SK-N-SH (cell line): Measurements from ENCODE around the gene GPR157. TPM values are rescaled to one million over a fixed set of nuclear protein-coding genes. Genes with fewer than 3 reads are reported as not detected.

Source experiments
- CTCF ChIA-PET: fragments of 300-600, 350-600 bp; formaldehyde crosslinking; extraction: SDS; loops from one replicate; lab custom pipeline; 2021; lab: Yijun Ruan, JAX
- POLR2A ChIA-PET: fragments of 350-600 bp; sonication (Branson Sonifier 250); formaldehyde crosslinking; extraction: SDS; loops from one replicate; lab custom pipeline; 2020; ENCODE audit warnings: antibody characterized with exemption, inconsistent platforms; lab: Yijun Ruan, JAX
- DNase-seq: peaks from one replicate; pipeline ENCODE4 v3.0.0; 2012
- H2AFZ ChIP-seq: fragments of 200-600 bp; sonication (generic); 2 replicates; pipeline ENCODE4 v1.8.1; 2016; ENCODE audit warnings: antibody characterized with exemption, mild to moderate bottlenecking, low read depth
- H3F3A ChIP-seq: fragments of 200-600 bp; sonication (generic); replicated peaks from 2 replicates; pipeline ENCODE3; 2016; ENCODE audit warnings: antibody characterized with exemption, mild to moderate bottlenecking; ENCODE audit not compliant: insufficient read depth
- H3K27ac ChIP-seq, 2 experiments: fragments of 200-500 bp in 1 of 2; fragments of 200-600 bp in 1 of 2; sonication (Bioruptor generic) in 1 of 2; sonication (generic), shearing (Covaris generic) in 1 of 2; 2 replicates each; pipeline versions ENCODE4 v1.5.1 to v1.6.1; 2014 to 2016; ENCODE audit warnings: low read depth in 2 of 2, inconsistent platforms in 1 of 2, low read length in 1 of 2, mild to moderate bottlenecking in 1 of 2, mixed read lengths in 1 of 2
- H3K27me3 ChIP-seq: fragments of 200-600 bp; sonication (generic), shearing (Covaris generic); 2 replicates; pipeline ENCODE4 v1.6.1; 2016; ENCODE audit warnings: mixed run types; ENCODE audit not compliant: insufficient read depth
- H3K36me3 ChIP-seq, 2 experiments: fragments of 200-500 bp in 1 of 2; fragments of 200-600 bp in 1 of 2; sonication (Bioruptor generic) in 1 of 2; sonication (generic) in 1 of 2; replicated peaks in 1 of 2; 2 replicates each; pipeline versions ENCODE3 to v1.5.1; 2014 to 2016; ENCODE audit warnings: low read length in 1 of 2, mild to moderate bottlenecking in 1 of 2; ENCODE audit not compliant: insufficient read depth in 2 of 2, control insufficient read depth in 1 of 2
- H3K4me1 ChIP-seq, 2 experiments: fragments of 200-500 bp in 1 of 2; fragments of 200-600 bp in 1 of 2; sonication (Bioruptor generic) in 1 of 2; sonication (generic), shearing (Covaris generic) in 1 of 2; 2 replicates each; pipeline versions ENCODE4 v1.5.1 to v1.6.1; 2014 to 2016; ENCODE audit warnings: low read depth in 1 of 2, low read length in 1 of 2, mixed run types in 1 of 2; ENCODE audit not compliant: insufficient read depth in 2 of 2, control insufficient read depth in 1 of 2
- H3K4me2 ChIP-seq: fragments of 200-600 bp; sonication (generic), shearing (Covaris generic); 2 replicates; pipeline ENCODE4 v1.6.1; 2017; ENCODE audit warnings: mixed run types
- H3K4me3 ChIP-seq, 2 experiments: fragments of 200-500 bp in 1 of 2; fragments of 200-600 bp in 1 of 2; sonication (Bioruptor generic) in 1 of 2; sonication (generic), shearing (Covaris generic) in 1 of 2; 2 replicates each; pipeline versions ENCODE4 v1.5.1 to v1.8.1; 2014 to 2016; ENCODE audit warnings: low read depth in 2 of 2, inconsistent platforms in 1 of 2, low read length in 1 of 2, mild to moderate bottlenecking in 1 of 2, mixed read lengths in 1 of 2, moderate library complexity in 1 of 2
- H3K79me2 ChIP-seq: fragments of 200-600 bp; sonication (generic); 2 replicates; pipeline ENCODE4 v1.8.1; 2017; ENCODE audit warnings: mild to moderate bottlenecking; ENCODE audit not compliant: insufficient read depth
- H3K9ac ChIP-seq: fragments of 200-600 bp; sonication (generic); 2 replicates; pipeline ENCODE4 v1.6.1; 2017; ENCODE audit warnings: mixed run types
- H3K9me2 ChIP-seq: fragments of 200-600 bp; sonication (generic); 2 replicates; pipeline ENCODE4 v1.6.1; 2017; ENCODE audit warnings: mixed run types
- H3K9me3 ChIP-seq: fragments of 200-600 bp; sonication (generic); 2 replicates; pipeline ENCODE4 v1.6.1; 2017; ENCODE audit warnings: mixed run types, mild to moderate bottlenecking, moderate library complexity
- H4K20me1 ChIP-seq: fragments of 200-600 bp; sonication (generic); 2 replicates; pipeline ENCODE4 v1.6.1; 2017; ENCODE audit warnings: mild to moderate bottlenecking, mixed run types; ENCODE audit not compliant: insufficient read depth
- ELF1 ChIP-seq: IDR thresholded peaks from 2 replicates; pipeline ENCODE4 v1.4.0; 2012
- FOSL2 ChIP-seq: IDR thresholded peaks from 2 replicates; pipeline ENCODE4 v1.4.0; 2012; ENCODE audit warnings: low read depth, mild to moderate bottlenecking, moderate library complexity, borderline replicate concordance
- FOXJ3 ChIP-seq: sonication (generic); formaldehyde crosslinking; IDR thresholded peaks from 2 replicates; pipeline ENCODE4 v1.5.1; 2020; ENCODE audit warnings: mild to moderate bottlenecking, missing genetic modification reagents
- GATA2 ChIP-seq: sonication (generic); formaldehyde crosslinking; IDR thresholded peaks from 2 replicates; pipeline ENCODE4 v1.5.0; 2020; ENCODE audit warnings: mild to moderate bottlenecking, missing genetic modification reagents
- NFIC ChIP-seq: IDR thresholded peaks from 2 replicates; pipeline ENCODE4 v1.4.0; 2012; ENCODE audit warnings: borderline replicate concordance
- NRF1 ChIP-seq: IDR thresholded peaks from 2 replicates; pipeline ENCODE4 v1.6.1; 2012; ENCODE audit warnings: low read depth, mild to moderate bottlenecking, low read length
- RAD21 ChIP-seq: IDR thresholded peaks from 2 replicates; pipeline ENCODE4 v1.6.1; 2012; ENCODE audit warnings: mild to moderate bottlenecking, low read length
- RCOR1 ChIP-seq: fragments of 150-350 bp; IDR thresholded peaks from 2 replicates; pipeline ENCODE4 v1.6.1; 2017; ENCODE audit warnings: antibody characterized with exemption, low read length
- TAF1 ChIP-seq: IDR thresholded peaks from 2 replicates; pipeline ENCODE4 v1.6.1; 2012; ENCODE audit warnings: low read depth, mild to moderate bottlenecking, low read length, moderate library complexity, borderline replicate concordance
- TEAD4 ChIP-seq: IDR thresholded peaks from 2 replicates; pipeline ENCODE4 v1.4.0; 2012; ENCODE audit warnings: mild to moderate bottlenecking, borderline replicate concordance; ENCODE audit not compliant: insufficient read depth
- USF1 ChIP-seq: IDR thresholded peaks from 2 replicates; pipeline ENCODE4 v1.4.0; 2012; ENCODE audit warnings: low read depth, borderline replicate concordance
- YY1 ChIP-seq: IDR thresholded peaks from 2 replicates; pipeline ENCODE4 v1.4.0; 2012; ENCODE audit warnings: low read depth, mild to moderate bottlenecking
- WGBS: methylation state at CpG from one replicate; pipeline ENCODE4 v1.1.6; 2017; ENCODE audit warnings: low lambda C conversion rate; 5-methylcytosine and 5-hydroxymethylcytosine counted together
- polyA plus RNA-seq, 3 experiments: library from polyadenylated mRNA; depleted of rRNA; stranded (reverse); fragments of >200 nt; gene quantifications; 2 replicates each; pipeline ENCODE4 v1.2.3, GENCODE V29; 2012
- TF ChIP-seq, protein P1 (sequence below): fragments of 150-350 bp; IDR thresholded peaks from 2 replicates; pipeline ENCODE4 v1.6.1; 2016; ENCODE audit warnings: mild to moderate bottlenecking, low read depth, low read length
- TF ChIP-seq, protein P2 (sequence below): IDR thresholded peaks from 2 replicates; pipeline ENCODE4 v1.4.0; 2012; ENCODE audit warnings: low read depth, borderline replicate concordance
- TF ChIP-seq, protein P3 (sequence below): IDR thresholded peaks from 2 replicates; pipeline ENCODE4 v1.4.0; 2012; ENCODE audit warnings: low read depth

Gene GPR157
- polyA plus RNA-seq, 1 of the 3 experiments (the other 2 are of a cell fraction) = 1.8 TPM

DNA sequence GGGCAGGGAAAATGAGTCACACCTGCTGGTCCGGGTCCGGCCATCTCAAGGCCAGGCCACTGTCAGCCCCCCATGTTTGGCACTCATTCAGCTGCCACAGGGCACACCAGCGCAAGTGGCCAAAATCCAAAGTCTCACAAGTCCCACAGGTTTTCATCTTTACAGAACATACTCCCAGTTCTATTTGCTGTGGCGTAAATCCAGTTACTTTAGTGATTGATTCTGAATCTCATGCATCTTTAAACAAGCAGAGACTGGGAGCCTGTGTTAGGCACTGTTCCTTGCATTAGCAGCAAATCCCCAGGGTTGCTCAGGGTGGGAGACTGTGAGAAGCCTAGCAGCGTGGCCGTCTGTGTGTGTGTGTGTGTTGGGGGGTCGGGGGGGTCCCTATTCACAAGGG lies 58.4 kb downstream of the GPR157 start:
- no peak overlapping the region for H3K9ac ChIP-seq
- no peaks in the 10 kb centered on the region for H3K36me3 ChIP-seq
- WGBS = 71% methylated on average over 7 of the region's 7 CpGs
- H3K4me1 ChIP-seq = no peaks in the 10 kb centered on the region
- H3K9me2 ChIP-seq = no peaks in the 10 kb centered on the region
- DNase-seq = no peak
- POLR2A ChIA-PET = no interaction called here
- TF ChIP-seq FOSL2 (no peak), ELF1 (no peak), NRF1 (no peak), YY1 (no peak), TAF1 (no peak), RCOR1 (no peak), RAD21 (no peak), TEAD4 (no peak), USF1 (no peak), NFIC (no peak), FOXJ3 (CRISPR knock-in tag) (no peak), GATA2 (CRISPR knock-in tag) (no peak)
- TF ChIP-seq, protein P1, sequence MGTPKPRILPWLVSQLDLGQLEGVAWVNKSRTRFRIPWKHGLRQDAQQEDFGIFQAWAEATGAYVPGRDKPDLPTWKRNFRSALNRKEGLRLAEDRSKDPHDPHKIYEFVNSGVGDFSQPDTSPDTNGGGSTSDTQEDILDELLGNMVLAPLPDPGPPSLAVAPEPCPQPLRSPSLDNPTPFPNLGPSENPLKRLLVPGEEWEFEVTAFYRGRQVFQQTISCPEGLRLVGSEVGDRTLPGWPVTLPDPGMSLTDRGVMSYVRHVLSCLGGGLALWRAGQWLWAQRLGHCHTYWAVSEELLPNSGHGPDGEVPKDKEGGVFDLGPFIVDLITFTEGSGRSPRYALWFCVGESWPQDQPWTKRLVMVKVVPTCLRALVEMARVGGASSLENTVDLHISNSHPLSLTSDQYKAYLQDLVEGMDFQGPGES = no peak
- TF ChIP-seq, protein P2, sequence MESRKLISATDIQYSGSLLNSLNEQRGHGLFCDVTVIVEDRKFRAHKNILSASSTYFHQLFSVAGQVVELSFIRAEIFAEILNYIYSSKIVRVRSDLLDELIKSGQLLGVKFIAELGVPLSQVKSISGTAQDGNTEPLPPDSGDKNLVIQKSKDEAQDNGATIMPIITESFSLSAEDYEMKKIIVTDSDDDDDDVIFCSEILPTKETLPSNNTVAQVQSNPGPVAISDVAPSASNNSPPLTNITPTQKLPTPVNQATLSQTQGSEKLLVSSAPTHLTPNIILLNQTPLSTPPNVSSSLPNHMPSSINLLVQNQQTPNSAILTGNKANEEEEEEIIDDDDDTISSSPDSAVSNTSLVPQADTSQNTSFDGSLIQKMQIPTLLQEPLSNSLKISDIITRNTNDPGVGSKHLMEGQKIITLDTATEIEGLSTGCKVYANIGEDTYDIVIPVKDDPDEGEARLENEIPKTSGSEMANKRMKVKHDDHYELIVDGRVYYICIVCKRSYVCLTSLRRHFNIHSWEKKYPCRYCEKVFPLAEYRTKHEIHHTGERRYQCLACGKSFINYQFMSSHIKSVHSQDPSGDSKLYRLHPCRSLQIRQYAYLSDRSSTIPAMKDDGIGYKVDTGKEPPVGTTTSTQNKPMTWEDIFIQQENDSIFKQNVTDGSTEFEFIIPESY = no peak
- TF ChIP-seq, protein P3, sequence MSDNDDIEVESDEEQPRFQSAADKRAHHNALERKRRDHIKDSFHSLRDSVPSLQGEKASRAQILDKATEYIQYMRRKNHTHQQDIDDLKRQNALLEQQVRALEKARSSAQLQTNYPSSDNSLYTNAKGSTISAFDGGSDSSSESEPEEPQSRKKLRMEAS = no peak
- no peak overlapping the region for H3K4me3 ChIP-seq
- H3K79me2 ChIP-seq = no peaks in the 10 kb centered on the region
- H3K9me3 ChIP-seq = no peaks in the 10 kb centered on the region
- no peaks in the 10 kb centered on the region for H3K27me3 ChIP-seq
- no peaks in the 10 kb centered on the region for H4K20me1 ChIP-seq
- CTCF ChIA-PET = interaction anchor here (0.8 to 1.1 kb wide), 2 partner anchors 31 to 52 kb away, joined by 3 to 4 read pairs; no protein-coding TSS in a partner anchor
- H3K27ac ChIP-seq = no peak overlapping the region
- no peaks in the 10 kb centered on the region for H3F3A ChIP-seq
- no peak overlapping the region for H3K4me2 ChIP-seq
- no peak overlapping the region for H2AFZ ChIP-seq
